ENCODE data around the gene TBCA.
"Not testable (repeated sequence)": the region's sequence is repeated elsewhere in the genome, so short reads cannot be mapped to it uniquely, and the experiment has no call there.

TBCA gene

DNA sequence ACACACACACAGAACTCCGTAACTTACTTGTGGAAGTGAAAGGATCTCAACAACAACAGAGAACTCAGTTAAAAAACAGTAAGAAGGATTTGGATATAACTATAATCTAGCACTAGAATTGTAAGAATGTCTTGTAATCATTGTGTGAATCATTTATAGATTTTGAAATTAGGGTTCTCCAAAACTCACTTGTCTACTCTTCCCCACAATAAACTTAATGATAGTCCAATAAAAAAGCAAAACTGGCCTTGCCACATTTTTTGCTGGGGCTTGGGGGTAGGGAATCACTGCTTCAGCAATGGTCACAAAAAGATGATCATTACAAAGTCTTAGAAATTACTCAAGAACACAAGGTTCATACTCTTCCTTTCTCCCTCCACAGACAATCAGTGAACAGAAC is 8.8 kb downstream of the TBCA start:
- no peak overlapping the region for H3K4me3 ChIP-seq (ENCODE audit: low read length)
- no peak for DNase-seq (ENCODE audit: low read depth)
- TF ChIP-seq, protein P1, sequence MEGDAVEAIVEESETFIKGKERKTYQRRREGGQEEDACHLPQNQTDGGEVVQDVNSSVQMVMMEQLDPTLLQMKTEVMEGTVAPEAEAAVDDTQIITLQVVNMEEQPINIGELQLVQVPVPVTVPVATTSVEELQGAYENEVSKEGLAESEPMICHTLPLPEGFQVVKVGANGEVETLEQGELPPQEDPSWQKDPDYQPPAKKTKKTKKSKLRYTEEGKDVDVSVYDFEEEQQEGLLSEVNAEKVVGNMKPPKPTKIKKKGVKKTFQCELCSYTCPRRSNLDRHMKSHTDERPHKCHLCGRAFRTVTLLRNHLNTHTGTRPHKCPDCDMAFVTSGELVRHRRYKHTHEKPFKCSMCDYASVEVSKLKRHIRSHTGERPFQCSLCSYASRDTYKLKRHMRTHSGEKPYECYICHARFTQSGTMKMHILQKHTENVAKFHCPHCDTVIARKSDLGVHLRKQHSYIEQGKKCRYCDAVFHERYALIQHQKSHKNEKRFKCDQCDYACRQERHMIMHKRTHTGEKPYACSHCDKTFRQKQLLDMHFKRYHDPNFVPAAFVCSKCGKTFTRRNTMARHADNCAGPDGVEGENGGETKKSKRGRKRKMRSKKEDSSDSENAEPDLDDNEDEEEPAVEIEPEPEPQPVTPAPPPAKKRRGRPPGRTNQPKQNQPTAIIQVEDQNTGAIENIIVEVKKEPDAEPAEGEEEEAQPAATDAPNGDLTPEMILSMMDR (IDR thresholded peaks at IDR 0.05; ENCODE audit: insufficient read depth, low read depth, low read length, missing control alignments) = no peak

DNA sequence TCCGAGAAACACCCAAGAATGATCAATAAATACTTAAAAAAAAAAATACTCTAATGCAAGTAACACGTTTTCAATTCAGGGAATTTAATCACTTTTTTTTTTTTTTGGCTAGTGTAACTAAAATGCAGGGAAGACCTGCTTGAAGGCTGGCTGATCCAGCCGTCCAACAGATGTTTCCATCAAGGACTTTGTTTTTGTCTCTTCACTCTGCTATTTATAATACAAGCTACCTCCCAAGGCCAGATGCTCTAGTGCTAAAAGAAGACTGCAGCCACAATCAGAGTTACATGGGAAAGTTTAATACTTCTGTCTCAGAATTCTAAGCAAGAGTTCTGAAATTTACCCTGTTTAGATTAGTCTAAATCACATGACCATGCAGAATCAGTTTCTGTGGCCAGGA is 14.5 kb downstream of the TBCA start:
- TF ChIP-seq, protein P1 (IDR thresholded peaks at IDR 0.05; ENCODE audit: insufficient read depth, low read depth, low read length, missing control alignments) = no peak
- DNase-seq (ENCODE audit: low read depth) = no peak
- H3K4me3 ChIP-seq (ENCODE audit: low read length) = no peak overlapping the region

DNA sequence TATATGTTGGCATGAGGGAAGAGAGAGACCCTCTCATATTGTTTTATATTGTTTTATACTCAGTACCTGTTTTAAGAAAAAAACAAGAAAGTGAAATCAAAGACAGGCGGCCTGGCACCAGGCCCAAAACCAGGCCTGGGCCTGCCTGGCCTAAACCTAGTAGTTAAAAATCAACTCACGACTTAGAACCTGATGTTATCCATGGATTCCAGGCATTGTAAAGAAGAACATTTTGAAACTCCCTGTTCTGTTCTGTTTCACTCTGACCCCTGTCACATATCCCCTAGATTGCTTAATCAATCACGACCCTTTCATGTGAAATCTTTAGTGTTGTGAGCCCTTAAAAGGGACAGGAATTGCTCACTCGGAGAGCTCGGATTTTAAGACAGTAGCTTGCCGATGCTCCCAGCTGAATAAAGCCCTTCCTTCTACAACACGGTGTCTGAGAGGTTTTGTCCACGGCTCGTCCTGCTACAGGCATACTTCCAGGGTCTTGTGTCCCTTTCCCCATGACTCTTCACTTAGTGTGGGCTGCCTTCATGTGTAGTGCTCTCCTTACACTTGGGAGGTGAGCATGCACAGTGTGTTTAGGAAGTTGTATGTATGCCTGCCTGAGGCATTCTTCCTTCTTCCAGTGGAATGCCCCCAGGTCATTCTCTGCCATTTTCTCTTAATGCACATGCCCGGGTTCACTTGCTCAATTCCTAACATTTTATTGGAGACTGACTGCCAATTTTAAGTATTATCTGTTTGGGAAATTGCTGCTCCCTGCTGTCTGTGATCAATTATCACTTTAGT is 17.8 kb downstream of the TBCA start:
- DNase-seq (ENCODE audit: low read depth) = no peak
- TF ChIP-seq, protein P1 (IDR thresholded peaks at IDR 0.05; ENCODE audit: insufficient read depth, low read depth, low read length, missing control alignments) = no peak
- no peak overlapping the region for H3K4me3 ChIP-seq (ENCODE audit: low read length)

DNA sequence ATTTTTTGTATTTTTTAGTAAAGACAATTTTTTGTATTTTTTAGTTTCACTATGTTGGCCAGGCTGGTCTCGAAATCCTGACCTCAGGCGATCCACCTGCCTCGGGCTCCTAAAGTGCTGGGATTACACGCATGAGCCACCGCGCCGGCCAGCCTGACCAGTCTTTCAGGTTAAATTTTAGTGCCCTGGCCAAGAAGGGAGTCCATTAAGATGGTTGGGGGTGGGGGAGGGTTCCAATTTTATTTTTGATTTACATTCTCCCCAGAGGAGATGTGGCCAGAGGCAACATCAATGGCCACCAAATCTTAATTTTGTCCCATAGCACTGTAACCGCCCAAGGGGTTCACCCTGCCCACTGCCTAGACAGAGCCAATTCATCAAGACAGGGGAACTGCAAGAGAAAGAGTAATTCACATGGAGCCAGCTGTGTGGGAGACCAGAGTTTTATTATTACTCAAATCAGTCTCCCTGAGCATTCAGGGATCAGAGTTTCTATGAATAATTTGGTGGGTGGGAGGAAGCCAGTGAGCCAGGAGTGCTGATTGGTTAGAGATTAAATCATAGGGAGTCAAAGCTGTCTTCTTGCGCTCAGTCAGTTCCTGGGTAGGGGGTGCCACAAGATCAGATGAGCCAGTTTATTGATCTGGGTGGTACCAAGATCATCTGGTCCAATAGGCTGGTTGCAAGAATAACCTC is 24.7 kb downstream of the TBCA start:
- TF ChIP-seq, protein P1 (IDR thresholded peaks at IDR 0.05; ENCODE audit: insufficient read depth, low read depth, low read length, missing control alignments) = no peak
- DNase-seq (ENCODE audit: low read depth) = no peak
- H3K4me3 ChIP-seq (ENCODE audit: low read length) = no peak overlapping the region

DNA sequence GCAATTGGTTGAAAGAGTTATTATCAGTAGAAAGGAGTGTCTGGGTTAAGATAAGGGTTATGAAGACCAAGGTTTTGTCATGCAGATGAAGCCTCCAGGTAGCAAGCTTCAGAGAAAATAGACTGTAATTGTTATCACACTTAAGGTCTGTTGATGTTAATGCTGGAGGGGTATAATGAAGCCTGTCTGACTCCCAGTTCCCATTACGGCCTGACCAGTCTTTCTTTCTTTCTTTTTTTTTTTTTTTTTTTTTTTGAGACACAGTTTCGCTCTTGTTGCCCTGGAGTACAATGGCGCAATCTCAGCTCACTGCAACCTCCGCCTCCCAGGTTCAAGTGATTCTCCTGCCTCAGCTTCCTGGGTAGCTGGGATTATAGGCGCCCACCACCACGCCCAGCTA is 25.2 kb downstream of the TBCA start:
- DNase-seq (ENCODE audit: low read depth); H3K4me3 ChIP-seq (ENCODE audit: low read length): not testable (repeated sequence)

DNA sequence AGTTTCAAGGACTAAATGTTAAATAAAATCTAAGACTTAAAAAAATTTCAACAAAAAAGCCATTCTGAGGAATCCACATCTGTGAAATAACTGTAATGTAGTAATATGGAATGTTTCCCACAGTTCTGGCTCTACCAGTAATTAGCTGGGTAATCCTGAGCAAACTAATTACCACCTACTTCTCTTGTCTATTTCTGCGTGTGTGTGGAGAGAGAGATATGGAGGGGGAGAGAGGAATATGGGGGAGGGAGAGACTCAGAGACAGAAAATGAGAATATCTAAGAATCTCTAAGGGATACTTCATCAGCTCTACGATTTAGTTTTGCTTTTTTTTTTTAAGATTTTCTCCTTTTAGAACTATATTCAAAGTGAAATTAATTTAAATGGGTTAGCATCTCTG is 28.0 kb downstream of the TBCA start:
- TF ChIP-seq, protein P1 (IDR thresholded peaks at IDR 0.05; ENCODE audit: insufficient read depth, low read depth, low read length, missing control alignments) = no peak
- no peak overlapping the region for H3K4me3 ChIP-seq (ENCODE audit: low read length)
- DNase-seq (ENCODE audit: low read depth) = no peak

DNA sequence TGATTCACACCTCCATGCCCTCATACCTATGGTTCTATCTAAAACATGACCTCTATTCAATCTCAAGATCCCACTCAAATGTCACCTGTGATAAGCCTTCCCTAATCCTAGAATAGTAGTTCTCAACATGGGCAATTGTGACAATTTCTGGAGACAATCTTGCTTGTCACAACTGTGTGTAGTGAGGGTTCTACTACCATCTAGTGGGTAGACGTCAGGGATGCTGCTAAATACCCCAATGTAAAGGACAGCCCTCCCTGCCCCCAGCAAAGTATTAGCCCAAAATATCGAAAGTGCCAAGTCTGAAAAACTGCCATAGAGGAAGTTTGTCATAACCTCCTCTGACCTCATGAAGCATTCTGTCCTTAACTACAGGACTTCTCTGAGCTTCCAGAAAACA is 32.0 kb downstream of the TBCA start:
- no peak overlapping the region for H3K4me3 ChIP-seq (ENCODE audit: low read length)
- no peak for DNase-seq (ENCODE audit: low read depth)
- TF ChIP-seq, protein P1 (IDR thresholded peaks at IDR 0.05; ENCODE audit: insufficient read depth, low read depth, low read length, missing control alignments) = no peak

Data from epithelial cell of esophagus (primary cell).